IMR-90 (cell line): ENCODE data around the gene ATXN1. TPM values are rescaled to one million over a fixed set of nuclear protein-coding genes. Genes with fewer than 3 reads are reported as not detected.

Experiments
- ATAC-seq: fragments of 200-7000 bp; cut with Tn5 transposase; 2 replicates; pipeline ENCODE4 v1.9.1; 2020; ENCODE audit warnings: low read depth, mild to moderate bottlenecking, moderate library complexity
- BruUV-seq: library from RNA; stranded (reverse); fragments of 400-500 nt; replicated peaks from 2 replicates; lab custom pipeline; 2021; lab: Mats Ljungman, UMichigan
- CTCF ChIA-PET: fragments of 300-600 bp; formaldehyde crosslinking; extraction: SDS; loops from one replicate; lab custom pipeline; 2021; ENCODE audit warnings: antibody characterized with exemption; lab: Yijun Ruan, JAX
- POLR2A ChIA-PET: fragments of 300-600 bp; sonication (Branson Sonifier 250); formaldehyde crosslinking; loops from one replicate; lab custom pipeline; 2022; ENCODE audit warnings: antibody characterized with exemption; ENCODE audit not compliant: unreplicated experiment; lab: Charles Lee
- DNase-seq: peaks from one replicate; pipeline ENCODE4 v3.0.0; 2013
- H2AFZ ChIP-seq: replicated peaks from 2 replicates; pipeline ENCODE3; 2013; ENCODE audit warnings: low read length, mild to moderate bottlenecking; ENCODE audit not compliant: poor library complexity
- H2AK5ac ChIP-seq: 2 replicates; pipeline ENCODE4 v1.6.1; 2013; ENCODE audit warnings: low read depth, low read length, inconsistent platforms
- H2AK9ac ChIP-seq: replicated peaks from 2 replicates; pipeline ENCODE3; 2013; ENCODE audit warnings: mild to moderate bottlenecking, low read depth, low read length, moderate library complexity; ENCODE audit not compliant: poor library complexity
- H2BK120ac ChIP-seq: 2 replicates; pipeline ENCODE4 v1.6.1; 2013; ENCODE audit warnings: low read depth, low read length, inconsistent platforms
- H2BK15ac ChIP-seq: 3 replicates; pipeline ENCODE4 v1.6.1; 2013; ENCODE audit warnings: low read depth, low read length, inconsistent platforms
- H2BK20ac ChIP-seq: 2 replicates; pipeline ENCODE4 v1.6.1; 2013; ENCODE audit warnings: low read depth, mild to moderate bottlenecking, inconsistent platforms, low read length, moderate library complexity
- H2BK5ac ChIP-seq: 2 replicates; pipeline ENCODE4 v1.6.1; 2013; ENCODE audit warnings: mild to moderate bottlenecking, low read depth, low read length, inconsistent platforms; ENCODE audit not compliant: poor library complexity, severe bottlenecking
- H3K14ac ChIP-seq: replicated peaks from 2 replicates; pipeline ENCODE4 v1.6.1; 2013; ENCODE audit warnings: low read depth, low read length, inconsistent platforms
- H3K18ac ChIP-seq: 2 replicates; pipeline ENCODE4 v1.6.1; 2013; ENCODE audit warnings: low read depth, low read length, control low read depth
- H3K23ac ChIP-seq: 2 replicates; pipeline ENCODE4 v1.6.1; 2013; ENCODE audit warnings: low read depth, low read length, inconsistent platforms
- H3K27ac ChIP-seq: 2 replicates; pipeline ENCODE4 v1.5.1; 2013; ENCODE audit warnings: mild to moderate bottlenecking, control low read depth, low read length; ENCODE audit not compliant: insufficient read depth
- H3K27me3 ChIP-seq: 2 replicates; pipeline ENCODE4 v1.6.1; 2013; ENCODE audit warnings: low read length; ENCODE audit not compliant: control insufficient read depth, insufficient read depth
- H3K36me3 ChIP-seq: 2 replicates; pipeline ENCODE4 v1.6.1; 2013; ENCODE audit warnings: low read length, mixed read lengths; ENCODE audit not compliant: control insufficient read depth, insufficient read depth
- H3K4ac ChIP-seq: 2 replicates; pipeline ENCODE4 v1.6.1; 2013; ENCODE audit warnings: low read depth, low read length, inconsistent platforms
- H3K4me1 ChIP-seq: 2 replicates; pipeline ENCODE4 v1.6.1; 2013; ENCODE audit warnings: low read length, mixed read lengths; ENCODE audit not compliant: control insufficient read depth, insufficient read depth
- H3K4me2 ChIP-seq: 2 replicates; pipeline ENCODE4 v1.6.1; 2013; ENCODE audit warnings: low read depth, mild to moderate bottlenecking, control low read depth, low read length, moderate library complexity
- H3K4me3 ChIP-seq: 2 replicates; pipeline ENCODE4 v1.5.1; 2013; ENCODE audit warnings: low read depth, mild to moderate bottlenecking, control low read depth, low read length, moderate library complexity; ENCODE audit not compliant: insufficient read depth
- H3K56ac ChIP-seq: 2 replicates; pipeline ENCODE4 v1.6.1; 2013; ENCODE audit warnings: low read length, inconsistent platforms; ENCODE audit not compliant: insufficient read depth; ENCODE audit errors: extremely low read depth
- H3K79me1 ChIP-seq, 2 experiments: 2 replicates each; pipeline ENCODE4 v1.6.1; 2013; ENCODE audit warnings: low read length in 2 of 2, inconsistent platforms in 1 of 2, low read depth in 1 of 2
- H3K9ac ChIP-seq: 2 replicates; pipeline ENCODE4 v1.6.1; 2013; ENCODE audit warnings: low read depth, low read length, control low read depth
- H3K9me1 ChIP-seq: 2 replicates; pipeline ENCODE4 v1.6.1; 2013; ENCODE audit warnings: low read length, inconsistent platforms; ENCODE audit not compliant: insufficient read depth
- H3K9me3 ChIP-seq: 2 replicates; pipeline ENCODE4 v1.6.1; 2013; ENCODE audit warnings: low read length; ENCODE audit not compliant: control insufficient read depth, insufficient read depth
- H4K20me1 ChIP-seq: 2 replicates; pipeline ENCODE4 v1.6.1; 2013; ENCODE audit warnings: low read length, inconsistent platforms; ENCODE audit not compliant: insufficient read depth
- H4K5ac ChIP-seq: 2 replicates; pipeline ENCODE4 v1.6.1; 2013; ENCODE audit warnings: mild to moderate bottlenecking, low read depth, low read length, control low read depth
- H4K8ac ChIP-seq, 2 experiments: 2 replicates each; pipeline ENCODE4 v1.6.1; 2013; ENCODE audit warnings: low read depth in 2 of 2, low read length in 2 of 2, control low read depth in 1 of 2, inconsistent platforms in 1 of 2
- H4K91ac ChIP-seq: 2 replicates; pipeline ENCODE4 v1.6.1; 2013; ENCODE audit warnings: low read depth, low read length, inconsistent platforms; ENCODE audit not compliant: insufficient read depth
- BHLHE40 ChIP-seq: fragments of 150-350 bp; IDR thresholded peaks from 2 replicates; pipeline ENCODE4 v1.6.1; 2016; ENCODE audit warnings: mild to moderate bottlenecking, low read depth, low read length
- CEBPB ChIP-seq: IDR thresholded peaks from 2 replicates; pipeline ENCODE4 v1.6.1; 2012; ENCODE audit warnings: low read depth, low read length, improper control_type of control experiment
- CHD1 ChIP-seq: IDR thresholded peaks from 2 replicates; pipeline ENCODE4 v1.6.1; 2012; ENCODE audit warnings: low read depth, low read length, improper control_type of control experiment
- CTCF ChIP-seq: conservative IDR thresholded peaks from 2 replicates; pipeline ENCODE4 v1.5.1; 2012; ENCODE audit warnings: mild to moderate bottlenecking, low read depth, low read length, improper control_type of control experiment
- ELK1 ChIP-seq: fragments of 150-350 bp; IDR thresholded peaks from 2 replicates; pipeline ENCODE4 v1.6.1; 2016; ENCODE audit warnings: low read depth, mild to moderate bottlenecking, low read length, moderate library complexity, borderline replicate concordance
- FOS ChIP-seq: fragments of 150-350 bp; IDR thresholded peaks from 2 replicates; pipeline ENCODE4 v1.6.1; 2016; ENCODE audit warnings: low read depth, low read length
- MAFK ChIP-seq: IDR thresholded peaks from 2 replicates; pipeline ENCODE4 v1.6.1; 2012; ENCODE audit warnings: low read depth, low read length, improper control_type of control experiment
- MAZ ChIP-seq: IDR thresholded peaks from 2 replicates; pipeline ENCODE4 v1.6.1; 2012; ENCODE audit warnings: low read depth, mild to moderate bottlenecking, low read length, improper control_type of control experiment, moderate library complexity, borderline replicate concordance
- MXI1 ChIP-seq: IDR thresholded peaks from 2 replicates; pipeline ENCODE4 v1.6.1; 2012; ENCODE audit warnings: low read depth, mild to moderate bottlenecking, low read length, moderate library complexity, borderline replicate concordance
- NFE2L2 ChIP-seq: fragments of 150-350 bp; IDR thresholded peaks from 2 replicates; pipeline ENCODE4 v1.6.1; 2016; ENCODE audit warnings: low read depth, mild to moderate bottlenecking, low read length
- POLR2A ChIP-seq: IDR thresholded peaks from 2 replicates; pipeline ENCODE4 v1.6.1; 2012; ENCODE audit warnings: mild to moderate bottlenecking, low read depth, low read length
- RAD21 ChIP-seq: IDR thresholded peaks from 2 replicates; pipeline ENCODE4 v1.6.1; 2012; ENCODE audit warnings: low read length, improper control_type of control experiment
- RCOR1 ChIP-seq: IDR thresholded peaks from 2 replicates; pipeline ENCODE4 v1.6.1; 2012; ENCODE audit warnings: mild to moderate bottlenecking, low read length, improper control_type of control experiment; ENCODE audit not compliant: insufficient replicate concordance
- RFX5 ChIP-seq: IDR thresholded peaks from 2 replicates; pipeline ENCODE4 v1.8.0; 2012; ENCODE audit warnings: low read depth, mild to moderate bottlenecking, low read length, moderate library complexity
- SMC3 ChIP-seq: fragments of 150-350 bp; IDR thresholded peaks from 2 replicates; pipeline ENCODE4 v1.6.1; 2016; ENCODE audit warnings: low read depth, mild to moderate bottlenecking, antibody characterized with exemption, low read length, moderate library complexity
- USF2 ChIP-seq: fragments of 150-350 bp; IDR thresholded peaks from 2 replicates; pipeline ENCODE4 v1.6.1; 2017; ENCODE audit warnings: mild to moderate bottlenecking, antibody characterized with exemption, low read length, low read depth
- WGBS, 2 experiments: methylation state at CpG; one replicate each; pipeline versions ENCODE4 v1.1.5 to v1.1.7; 2013; ENCODE audit warnings: missing lambda C conversion rate in 2 of 2; ENCODE audit not compliant: insufficient read length in 1 of 2; ENCODE audit errors: extremely low coverage in 2 of 2; 5-methylcytosine and 5-hydroxymethylcytosine counted together
- dilution Hi-C: fragments of 300-500 bp; cut with HindIII; formaldehyde crosslinking; loops from one replicate; pipeline ENCODE4 v1.14.3; 2018; ENCODE audit warnings: low sequenced_read_pairs; ENCODE audit not compliant: unreplicated experiment
- in situ Hi-C: fragments of 300-500 bp; cut with MboI; formaldehyde crosslinking; loops from 3 replicates; pipeline ENCODE4 v1.14.3; 2019; ENCODE audit warnings: low sequenced_read_pairs, inconsistent platforms, mixed read lengths
- intact Hi-C: fragments of 100-400 bp; cut with micrococcal nuclease; formaldehyde crosslinking; loops from 2 replicates; pipeline ENCODE4 v1.10.0; 2022
- polyA plus RNA-seq, 3 experiments: library from polyadenylated mRNA; depleted of rRNA; stranded (reverse); fragments of >200 nt; gene quantifications; 2 replicates each; pipeline ENCODE4 v1.2.3, GENCODE V29; 2012; ENCODE audit warnings: low replicate concordance in 1 of 3
- total RNA-seq: library from RNA; depleted of rRNA; stranded (reverse); fragments of >200 nt; gene quantifications from 2 replicates; pipeline ENCODE4 v1.2.3, GENCODE V29; 2012

The ATXN1 gene
- total and polyA plus RNA-seq, 2 of the 4 experiments (the other 2 are of a cell fraction), result 7.3 to 11.1 TPM

- BruUV-seq, result no TSS peak
- H3K27me3 ChIP-seq, result no peaks in the 10 kb centered on the region
- in situ Hi-C loops, result no loop called here
- H4K91ac ChIP-seq, result no peak overlapping the region
- no peak overlapping the region for H3K9ac ChIP-seq
- ChIA-PET POLR2A (no interaction called here), CTCF (no interaction called here)
- dilution Hi-C loops, result no loop called here
- H4K8ac ChIP-seq, result no peak overlapping the region
- H3K4me2 ChIP-seq, result no peak overlapping the region
- no peak overlapping the region for H4K5ac ChIP-seq
- no peak overlapping the region for H3K14ac ChIP-seq
- H3K79me1 ChIP-seq, result peaks cover 0 to 7% of the 10 kb centered on the region in 2 experiments; a peak in 3 of 4 replicates
- no peak overlapping the region for H2BK120ac ChIP-seq
- H3K27ac ChIP-seq, result no peak overlapping the region
- 83% methylated on average over 4 of the region's 8 CpGs; no CpG with 5 or more reads in 1 of the 2 experiments for WGBS, 2 experiments
- H3K4me3 ChIP-seq, result no peak overlapping the region
- ATAC-seq (no peak), DNase-seq (no peak)
- H2AFZ ChIP-seq, result no peak overlapping the region
- intact Hi-C loops, result no loop called here
- TF ChIP-seq CEBPB (no peak), ELK1 (no peak), CHD1 (no peak), MAFK (no peak), USF2 (no peak), MAZ (no peak), POLR2A (no peak), BHLHE40 (no peak), CTCF (no peak), RAD21 (no peak), RCOR1 (no peak), MXI1 (no peak), NFE2L2 (no peak), SMC3 (no peak), FOS (no peak), RFX5 (no peak)
- peaks cover 3% of the 10 kb centered on the region for H3K36me3 ChIP-seq
- H3K9me1 ChIP-seq, result 0 out of 2 replicates have a peak, but pooled peaks cover 8% of the 10 kb centered on the region
- H4K20me1 ChIP-seq, result no peaks in the 10 kb centered on the region
- H3K23ac ChIP-seq, result no peak overlapping the region
- no peaks in the 10 kb centered on the region for H3K9me3 ChIP-seq
- no peak overlapping the region for H2AK5ac ChIP-seq
- no peak overlapping the region for H2BK15ac ChIP-seq
- H3K18ac ChIP-seq, result no peak overlapping the region
- no peak overlapping the region for H3K4ac ChIP-seq
- no peak overlapping the region for H2AK9ac ChIP-seq
- H2BK20ac ChIP-seq, result no peak overlapping the region
- H3K56ac ChIP-seq, result no peak overlapping the region
- H3K4me1 ChIP-seq, result no peaks in the 10 kb centered on the region
- no peak overlapping the region for H2BK5ac ChIP-seq
Measured at GRCh38 chr6:16595514-16596120, 165.6 kb downstream of the ATXN1 start.
